Keratinocyte (primary cell): Measurements from ENCODE around the gene NR1D2. TPM values are rescaled to one million over a fixed set of nuclear protein-coding genes. Genes with fewer than 3 reads are reported as not detected.
A peak's percentile ranks its signal among the peaks of the same experiment; 100 is the strongest.

Experiments
- DNase-seq: peaks from one replicate; pipeline ENCODE4 v3.0.0-alpha.2; 2011; ENCODE audit warnings: low read depth, missing footprints, low spot score
- FAIRE-seq: peaks from 2 replicates; lab custom pipeline; 2011; peaks lifted over from hg19 to GRCh38; lab: Jason Lieb, UNC
- H2AFZ ChIP-seq: 2 replicates; pipeline ENCODE4 v1.6.0; 2012; ENCODE audit warnings: low read length, control low read depth, inconsistent platforms; ENCODE audit not compliant: control insufficient read depth
- H3K27ac ChIP-seq: 2 replicates; pipeline ENCODE4 v1.5.1; 2011; ENCODE audit warnings: low read length; ENCODE audit not compliant: control insufficient read depth, insufficient read depth
- H3K27me3 ChIP-seq: 3 replicates; pipeline ENCODE4 v1.6.0; 2011; ENCODE audit warnings: low read length; ENCODE audit not compliant: control insufficient read depth, insufficient read depth; ENCODE audit errors: extremely low read depth
- H3K36me3 ChIP-seq, 2 experiments: 2 replicates in 1 of 2; 3 replicates in 1 of 2; pipeline ENCODE4 v1.5.1; 2011; ENCODE audit warnings: low read length in 2 of 2, mild to moderate bottlenecking in 1 of 2; ENCODE audit not compliant: control insufficient read depth in 2 of 2, insufficient read depth in 2 of 2; ENCODE audit errors: extremely low read depth in 1 of 2
- H3K4me1 ChIP-seq: 3 replicates; pipeline ENCODE4 v1.5.1; 2011; ENCODE audit warnings: low read length; ENCODE audit not compliant: control insufficient read depth, insufficient read depth; ENCODE audit errors: extremely low read depth
- H3K4me2 ChIP-seq: 3 replicates; pipeline ENCODE4 v1.6.0; 2011; ENCODE audit warnings: low read depth, low read length; ENCODE audit not compliant: control insufficient read depth, insufficient read depth; ENCODE audit errors: extremely low read depth
- H3K4me3 ChIP-seq, 3 experiments: fragments of 200-600 bp in 1 of 3; sonication (generic) in 1 of 3; 2 replicates in 2 of 3; 3 replicates in 1 of 3; pipeline ENCODE4 v1.5.1; 2011 to 2016; ENCODE audit warnings: low read length in 3 of 3, mild to moderate bottlenecking in 3 of 3, control low read depth in 2 of 3, inconsistent platforms in 1 of 3, low read depth in 1 of 3, mixed read lengths in 1 of 3, mixed run types in 1 of 3, moderate library complexity in 1 of 3; ENCODE audit not compliant: control insufficient read depth in 2 of 3, insufficient read depth in 2 of 3; ENCODE audit errors: extremely low read depth in 1 of 3
- H3K79me2 ChIP-seq: 2 replicates; pipeline ENCODE4 v1.6.0; 2012; ENCODE audit warnings: low read length; ENCODE audit not compliant: control insufficient read depth, insufficient read depth
- H3K9ac ChIP-seq: 3 replicates; pipeline ENCODE4 v1.6.0; 2011; ENCODE audit warnings: low read length; ENCODE audit not compliant: control insufficient read depth, insufficient read depth; ENCODE audit errors: extremely low read depth
- H3K9me1 ChIP-seq: 3 replicates; pipeline ENCODE4 v1.6.0; 2011; ENCODE audit warnings: low read length; ENCODE audit not compliant: control insufficient read depth, insufficient read depth; ENCODE audit errors: extremely low read depth
- H3K9me3 ChIP-seq: 2 replicates; pipeline ENCODE4 v1.5.1; 2012; ENCODE audit warnings: low read depth, low read length; ENCODE audit not compliant: control insufficient read depth
- H4K20me1 ChIP-seq: 3 replicates; pipeline ENCODE4 v1.6.0; 2011; ENCODE audit warnings: low read length; ENCODE audit not compliant: control insufficient read depth, insufficient read depth; ENCODE audit errors: extremely low read depth
- CTCF ChIP-seq, 3 experiments: IDR thresholded peaks in 1 of 3; conservative IDR thresholded peaks in 1 of 3; optimal IDR thresholded peaks in 1 of 3; 2 replicates in 2 of 3; 3 replicates in 1 of 3; pipeline versions ENCODE3 to v1.5.1; 2011; ENCODE audit warnings: low read length in 3 of 3, mild to moderate bottlenecking in 3 of 3, moderate library complexity in 2 of 3, control low read depth in 1 of 3, inconsistent platforms in 1 of 3; ENCODE audit not compliant: insufficient read depth in 2 of 3; ENCODE audit errors: extremely low read depth in 1 of 3
- EZH2 ChIP-seq: IDR thresholded peaks from one replicate; pipeline ENCODE4 v1.6.1; 2012; ENCODE audit warnings: inconsistent platforms, mild to moderate bottlenecking, low read length, moderate library complexity
- dilution Hi-C: fragments of 300-500 bp; cut with MboI; formaldehyde crosslinking; loops from one replicate; pipeline ENCODE4 v1.7.0; 2020; ENCODE audit warnings: low sequenced_read_pairs; ENCODE audit not compliant: extremely low pct_ligation_motif_present
- polyA plus RNA-seq, 5 experiments: library from polyadenylated mRNA; depleted of rRNA in 3 of 5; stranded (reverse) in 3 of 5; stranded (forward) in 1 of 5; unstranded in 1 of 5; fragments of >200 nt; gene quantifications; 1 replicate in 1 of 5; 2 replicates in 3 of 5; 3 replicates in 1 of 5; pipeline versions ENCODE4 v1.2.1 to v1.2.3, GENCODE V29; 2011 to 2012; ENCODE audit warnings: missing spikeins in 2 of 5, low read depth in 1 of 5, low replicate concordance in 1 of 5

The NR1D2 gene
- polyA plus RNA-seq, 1 donor (not counting 4 experiments of a cell fraction or from before 2014, with no cell fraction given) = 10.3 TPM

- FAIRE-seq (no peak), DNase-seq (no peak)
- dilution Hi-C loops = no loop called here
- no peak overlapping the region for H3K4me2 ChIP-seq
- peaks cover 4 to 15% of the 10 kb centered on the region in 2 experiments for H3K36me3 ChIP-seq
- peaks cover 16% of the 10 kb centered on the region for H3K4me1 ChIP-seq
- no peaks in the 10 kb centered on the region for H3K9me1 ChIP-seq
- no peak overlapping the region for H3K9ac ChIP-seq
- H2AFZ ChIP-seq = no peak overlapping the region
- H4K20me1 ChIP-seq = peaks cover 13% of the 10 kb centered on the region
- peaks cover 30% of the 10 kb centered on the region for H3K79me2 ChIP-seq
- H3K4me3 ChIP-seq = no peak overlapping the region
- no peaks in the 10 kb centered on the region for H3K27me3 ChIP-seq
- no peak for TF ChIP-seq EZH2
- no peak for TF ChIP-seq CTCF (optimal IDR thresholded peaks at IDR 0.05 in 1 of 3, IDR thresholded peaks at IDR 0.05 in 1 of 3, conservative IDR thresholded peaks at IDR 0.05 in 1 of 3; ENCODE audit: extremely low read depth in 1 of 3, insufficient read depth in 2 of 3, low read length in 3 of 3)
- H3K27ac ChIP-seq = no peak overlapping the region
- no peaks in the 10 kb centered on the region for H3K9me3 ChIP-seq
These were observed 31.0 kb upstream of the NR1D2 start for GRCh38 chr3:23913873-23914743.

GRCh38 chr3:23915537-23916108, 29.5 kb upstream of the NR1D2 start:
- Histone ChIP-seq H3K27me3 (no peaks in the 10 kb centered on the region), H3K4me2 (peak overlapping the region; percentile 83), H4K20me1 (peaks cover 17% of the 10 kb centered on the region), H3K4me3 (peak overlapping the region; percentile 70 to 99 (median 91)), H3K36me3 (peaks cover 7 to 24% of the 10 kb centered on the region in 2 experiments), H2AFZ (no peak overlapping the region), H3K79me2 (peaks cover 30% of the 10 kb centered on the region), H3K9ac (peak overlapping the region; percentile 97), H3K9me3 (no peaks in the 10 kb centered on the region), H3K4me1 (peaks cover 16% of the 10 kb centered on the region), H3K27ac (no peak overlapping the region), H3K9me1 (no peaks in the 10 kb centered on the region)
- DNase-seq = no peak
- TF ChIP-seq EZH2 = no peak
- no peak for TF ChIP-seq CTCF (optimal IDR thresholded peaks at IDR 0.05 in 1 of 3, IDR thresholded peaks at IDR 0.05 in 1 of 3, conservative IDR thresholded peaks at IDR 0.05 in 1 of 3; ENCODE audit: extremely low read depth in 1 of 3, insufficient read depth in 2 of 3, low read length in 3 of 3)
- no peak for FAIRE-seq
- dilution Hi-C loops = no loop called here
